Heart left ventricle (tissue), 13 donors: ENCODE data around the gene TBC1D8.

Experiments used
- CTCF ChIP-seq, 12 donors: fragments of 200-600 bp; sonication (generic) in 4 of 12; IDR thresholded peaks; one replicate each; pipeline versions ENCODE4 v1.5.0 to v1.8.0; 2018 to 2022; ENCODE audit warnings: antibody characterized with exemption in 12 of 12, mild to moderate bottlenecking in 5 of 12
- POLR2A ChIP-seq, 2 donors: fragments of 450-650 bp; IDR thresholded peaks; one replicate each; pipeline ENCODE4 v1.6.1; 2017; ENCODE audit warnings: antibody characterized with exemption in 2 of 2, mild to moderate bottlenecking in 2 of 2, moderate library complexity in 2 of 2
- donor health status: ischemic (EF 13 %, LVEDD 7.1; RV severe dilation, severe dysfunction).
- donor health status: DM: no; HTN: yes; CAD: no.
- donor health status: DM: no; HTN: no; CAD: no.
- donor health status: ischemic (EF 25% LVEDD 6.9; RV normal size, moderate dysfunction).
- donor health status: ischemic (EF 25% LVEDD 5.7; RV mildly dilated, moderate dysfunction).
- donor health status: ischemic (EF 35%, LVEDD 5.7; RV mildly dilated, moderate dysfunction).
- donor health status: nonischemic (EF 11% LVEDD 7.7; RV severe dilation, severe dysfunction).
- donor health status: DM: yes; HTN: yes; CAD: no.
- donor health status: PGD.
- donor health status: ischemic (EF 29% LVEDD 5.4; RV normal size, mild dysfunction).
- donor health status: nonischemic (EF 23%, LVEDD 6.1; RV moderate dilation, normal function).

GRCh38 chr2:101109451-101110118 is 41.6 kb downstream of the TBC1D8 start:
- TF ChIP-seq CTCF (IDR thresholded peaks at IDR 0.05) (no peak), POLR2A (IDR thresholded peaks at IDR 0.05) (no peak)
